Panc1 (cell line): ENCODE measurements around the gene SULF2. TPM values are rescaled to one million over a fixed set of nuclear protein-coding genes. Genes with fewer than 3 reads are reported as not detected.

ENCODE experiments used
- ATAC-seq: fragments of 200-7000 bp; cut with Tn5 transposase; 2 replicates; pipeline ENCODE4 v1.9.1; 2020; ENCODE audit warnings: mild to moderate bottlenecking, moderate library complexity
- BruUV-seq: library from RNA; stranded (reverse); fragments of 400-500 nt; replicated peaks from 2 replicates; lab custom pipeline; 2021; lab: Mats Ljungman, UMichigan
- CTCF ChIA-PET: fragments of 300-600 bp; sonication (Branson Sonifier 250); formaldehyde crosslinking; loops from one replicate; lab custom pipeline; 2022; ENCODE audit warnings: antibody characterized with exemption; lab: Charles Lee
- POLR2A ChIA-PET: fragments of 300-600 bp; sonication (Branson Sonifier 250); formaldehyde crosslinking; loops from one replicate; lab custom pipeline; 2022; ENCODE audit warnings: antibody characterized with exemption; lab: Charles Lee
- DNase-seq: peaks from one replicate; pipeline ENCODE4 v3.0.0-alpha.2; 2010; ENCODE audit warnings: low read depth, low spot score
- H3K27ac ChIP-seq: 2 replicates; pipeline ENCODE4 v1.5.1; 2011; ENCODE audit warnings: mild to moderate bottlenecking, low read length, inconsistent platforms
- H3K27me3 ChIP-seq: fragments of 200-500 bp; sonication (Bioruptor generic); 2 replicates; pipeline ENCODE4 v1.6.0; 2014; ENCODE audit warnings: low read length, inconsistent platforms; ENCODE audit not compliant: control insufficient read depth, insufficient read depth
- H3K36me3 ChIP-seq: fragments of 200-500 bp; sonication (Bioruptor generic); 2 replicates; pipeline ENCODE4 v1.5.1; 2014; ENCODE audit warnings: inconsistent platforms, mild to moderate bottlenecking, low read length, moderate library complexity; ENCODE audit not compliant: control insufficient read depth, insufficient read depth
- H3K4me1 ChIP-seq: 2 replicates; pipeline ENCODE4 v1.5.1; 2011; ENCODE audit warnings: inconsistent platforms, mild to moderate bottlenecking, low read length, moderate library complexity; ENCODE audit not compliant: control insufficient read depth, insufficient read depth
- H3K4me3 ChIP-seq, 2 experiments: 2 replicates each; pipeline ENCODE4 v1.5.1; 2011 to 2012; ENCODE audit warnings: low read depth in 2 of 2, low read length in 2 of 2, mild to moderate bottlenecking in 2 of 2, inconsistent platforms in 1 of 2, moderate library complexity in 1 of 2
- H3K9me3 ChIP-seq: fragments of 200-500 bp; sonication (Bioruptor generic); 2 replicates; pipeline ENCODE4 v1.5.1; 2014; ENCODE audit warnings: low read depth, mild to moderate bottlenecking, inconsistent platforms, low read length, moderate library complexity; ENCODE audit not compliant: control insufficient read depth, insufficient read depth
- POLR2AphosphoS5 ChIP-seq: IDR thresholded peaks from 2 replicates; pipeline ENCODE4 v1.6.1; 2012; ENCODE audit warnings: mild to moderate bottlenecking, low read depth, low read length, moderate library complexity
- SIN3A ChIP-seq: IDR thresholded peaks from 2 replicates; pipeline ENCODE4 v1.6.1; 2012; ENCODE audit warnings: low read depth, mild to moderate bottlenecking, low read length, moderate library complexity, borderline replicate concordance; ENCODE audit not compliant: insufficient read depth
- TCF7L2 ChIP-seq: IDR thresholded peaks from 2 replicates; pipeline ENCODE4 v1.6.1; 2011; ENCODE audit warnings: mild to moderate bottlenecking, low read depth, low read length, inconsistent platforms
- in situ Hi-C: cut with HindIII; loops from 2 replicates; pipeline ENCODE4 v1.10.0; 2016; ENCODE audit warnings: low sequenced_read_pairs, low pct_unique_long_range_greater_than_20kb
- intact Hi-C: fragments of 100-400 bp; cut with micrococcal nuclease; formaldehyde crosslinking; loops from one replicate; pipeline ENCODE4 v1.10.0; 2022; ENCODE audit not compliant: unreplicated experiment
- total RNA-seq: library from RNA; stranded (reverse); gene quantifications from one replicate; pipeline ENCODE4 v1.2.1, GENCODE V29; 2021; ENCODE audit not compliant: unreplicated experiment
- TF ChIP-seq, protein P1 (sequence below), 2 experiments: IDR thresholded peaks; 2 replicates each; pipeline ENCODE4 v1.6.1; 2011 to 2012; ENCODE audit warnings: low read depth in 2 of 2, control low read depth in 1 of 2, low read length in 1 of 2, mild to moderate bottlenecking in 1 of 2, moderate library complexity in 1 of 2; ENCODE audit not compliant: insufficient read depth in 1 of 2
- TF ChIP-seq, protein P2 (sequence below): fragments of 450-650 bp; IDR thresholded peaks from 2 replicates; pipeline ENCODE4 v1.5.1; 2017; ENCODE audit warnings: mild to moderate bottlenecking

SULF2 gene
- total RNA-seq, 1 experiment from 2014 or later, result 1.4 TPM

DNA sequence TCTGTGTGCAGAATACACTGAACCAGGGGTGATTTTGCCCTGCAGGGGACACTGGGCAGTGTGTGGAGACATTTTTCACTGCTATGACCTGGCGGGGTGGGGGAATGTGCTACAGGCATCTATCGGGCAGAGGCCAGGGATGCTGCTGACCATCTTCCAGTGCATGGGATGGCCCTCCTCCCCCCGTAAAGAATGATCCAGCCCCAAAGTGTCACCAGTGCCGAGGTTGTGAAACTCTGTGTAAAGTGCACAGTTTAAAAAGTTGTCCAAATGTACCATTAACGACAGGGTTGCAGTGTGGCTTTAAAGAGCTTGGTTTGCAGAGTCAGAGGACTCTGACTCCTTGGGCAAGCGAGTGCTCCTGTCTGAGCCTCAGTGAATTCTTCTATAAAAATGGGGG, 72.1 kb downstream of the SULF2 start:
- TF ChIP-seq TCF7L2, result no peak
- TF ChIP-seq, protein P1, sequence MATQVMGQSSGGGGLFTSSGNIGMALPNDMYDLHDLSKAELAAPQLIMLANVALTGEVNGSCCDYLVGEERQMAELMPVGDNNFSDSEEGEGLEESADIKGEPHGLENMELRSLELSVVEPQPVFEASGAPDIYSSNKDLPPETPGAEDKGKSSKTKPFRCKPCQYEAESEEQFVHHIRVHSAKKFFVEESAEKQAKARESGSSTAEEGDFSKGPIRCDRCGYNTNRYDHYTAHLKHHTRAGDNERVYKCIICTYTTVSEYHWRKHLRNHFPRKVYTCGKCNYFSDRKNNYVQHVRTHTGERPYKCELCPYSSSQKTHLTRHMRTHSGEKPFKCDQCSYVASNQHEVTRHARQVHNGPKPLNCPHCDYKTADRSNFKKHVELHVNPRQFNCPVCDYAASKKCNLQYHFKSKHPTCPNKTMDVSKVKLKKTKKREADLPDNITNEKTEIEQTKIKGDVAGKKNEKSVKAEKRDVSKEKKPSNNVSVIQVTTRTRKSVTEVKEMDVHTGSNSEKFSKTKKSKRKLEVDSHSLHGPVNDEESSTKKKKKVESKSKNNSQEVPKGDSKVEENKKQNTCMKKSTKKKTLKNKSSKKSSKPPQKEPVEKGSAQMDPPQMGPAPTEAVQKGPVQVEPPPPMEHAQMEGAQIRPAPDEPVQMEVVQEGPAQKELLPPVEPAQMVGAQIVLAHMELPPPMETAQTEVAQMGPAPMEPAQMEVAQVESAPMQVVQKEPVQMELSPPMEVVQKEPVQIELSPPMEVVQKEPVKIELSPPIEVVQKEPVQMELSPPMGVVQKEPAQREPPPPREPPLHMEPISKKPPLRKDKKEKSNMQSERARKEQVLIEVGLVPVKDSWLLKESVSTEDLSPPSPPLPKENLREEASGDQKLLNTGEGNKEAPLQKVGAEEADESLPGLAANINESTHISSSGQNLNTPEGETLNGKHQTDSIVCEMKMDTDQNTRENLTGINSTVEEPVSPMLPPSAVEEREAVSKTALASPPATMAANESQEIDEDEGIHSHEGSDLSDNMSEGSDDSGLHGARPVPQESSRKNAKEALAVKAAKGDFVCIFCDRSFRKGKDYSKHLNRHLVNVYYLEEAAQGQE (IDR thresholded peaks at IDR 0.05; ENCODE audit: insufficient read depth in 1 of 2, low read depth in 2 of 2, low read length in 1 of 2), result no peak
- no peak for TF ChIP-seq SIN3A
- TF ChIP-seq POLR2AphosphoS5, result no peak
- TF ChIP-seq, protein P2, sequence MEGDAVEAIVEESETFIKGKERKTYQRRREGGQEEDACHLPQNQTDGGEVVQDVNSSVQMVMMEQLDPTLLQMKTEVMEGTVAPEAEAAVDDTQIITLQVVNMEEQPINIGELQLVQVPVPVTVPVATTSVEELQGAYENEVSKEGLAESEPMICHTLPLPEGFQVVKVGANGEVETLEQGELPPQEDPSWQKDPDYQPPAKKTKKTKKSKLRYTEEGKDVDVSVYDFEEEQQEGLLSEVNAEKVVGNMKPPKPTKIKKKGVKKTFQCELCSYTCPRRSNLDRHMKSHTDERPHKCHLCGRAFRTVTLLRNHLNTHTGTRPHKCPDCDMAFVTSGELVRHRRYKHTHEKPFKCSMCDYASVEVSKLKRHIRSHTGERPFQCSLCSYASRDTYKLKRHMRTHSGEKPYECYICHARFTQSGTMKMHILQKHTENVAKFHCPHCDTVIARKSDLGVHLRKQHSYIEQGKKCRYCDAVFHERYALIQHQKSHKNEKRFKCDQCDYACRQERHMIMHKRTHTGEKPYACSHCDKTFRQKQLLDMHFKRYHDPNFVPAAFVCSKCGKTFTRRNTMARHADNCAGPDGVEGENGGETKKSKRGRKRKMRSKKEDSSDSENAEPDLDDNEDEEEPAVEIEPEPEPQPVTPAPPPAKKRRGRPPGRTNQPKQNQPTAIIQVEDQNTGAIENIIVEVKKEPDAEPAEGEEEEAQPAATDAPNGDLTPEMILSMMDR, result no peak
- Histone ChIP-seq H3K27ac (no peak overlapping the region), H3K36me3 (no peaks in the 10 kb centered on the region), H3K4me3 (no peak overlapping the region), H3K4me1 (no peaks in the 10 kb centered on the region), H3K9me3 (no peaks in the 10 kb centered on the region), H3K27me3 (0 out of 2 replicates have a peak, but pooled peaks cover 2% of the 10 kb centered on the region)
- ChIA-PET POLR2A (no interaction called here), CTCF (no interaction called here)
- ATAC-seq (no peak), DNase-seq (no peak)
- in situ Hi-C loops (no loop called here), intact Hi-C loops (no loop called here)
- no TSS peak for BruUV-seq

DNA sequence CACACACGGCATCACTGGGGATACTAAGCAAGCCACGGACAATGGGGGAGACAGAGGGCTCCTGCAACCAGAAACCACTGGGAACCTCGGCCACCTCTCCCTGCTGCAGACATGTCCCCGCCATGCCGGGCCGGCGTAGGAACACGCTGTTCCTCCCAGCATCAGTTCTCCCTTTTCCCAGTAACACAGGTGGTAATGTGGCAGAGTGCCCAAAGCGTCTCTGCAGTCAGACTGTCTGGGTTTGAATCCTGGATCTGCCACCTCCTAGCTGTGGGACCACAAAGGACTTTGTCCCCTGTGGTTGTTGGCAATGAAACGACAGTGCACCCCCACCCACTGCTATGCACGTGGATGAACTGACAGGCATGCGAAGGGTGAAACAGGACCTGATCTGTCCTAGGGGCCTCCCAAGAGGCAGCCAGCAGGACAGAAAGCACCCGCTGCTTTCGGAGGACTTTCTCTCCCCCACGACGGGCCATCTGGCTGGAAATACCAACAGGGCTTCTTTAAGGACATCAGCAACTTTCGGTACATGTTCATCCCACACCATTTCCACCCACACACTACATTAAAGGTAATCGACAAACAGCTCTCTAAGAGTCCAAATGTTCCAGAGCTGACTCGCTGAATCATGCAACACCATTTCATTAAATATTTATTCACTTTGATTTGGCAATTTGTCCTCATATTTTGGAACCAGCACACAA, 74.1 kb downstream of the SULF2 start:
- H3K36me3 ChIP-seq, result no peaks in the 10 kb centered on the region
- no peaks in the 10 kb centered on the region for H3K9me3 ChIP-seq
- DNase-seq (no peak), ATAC-seq (no peak)
- intact Hi-C loops, result no loop called here
- TF ChIP-seq POLR2AphosphoS5 (no peak), TCF7L2 (no peak), SIN3A (no peak)
- TF ChIP-seq, protein P1 (IDR thresholded peaks at IDR 0.05; ENCODE audit: insufficient read depth in 1 of 2, low read depth in 2 of 2, low read length in 1 of 2), result no peak
- TF ChIP-seq, protein P2, result no peak
- H3K27ac ChIP-seq, result no peak overlapping the region
- no peak overlapping the region for H3K4me3 ChIP-seq
- CTCF ChIA-PET, result interaction anchor here (0.6 kb wide), 1 partner anchor 31 kb away, joined by 3 read pairs; no protein-coding TSS in a partner anchor
- BruUV-seq, result no TSS peak
- in situ Hi-C loops, result no loop called here
- H3K4me1 ChIP-seq, result no peaks in the 10 kb centered on the region
- peaks cover 4% of the 10 kb centered on the region; the same call in 1 of the 2 replicates for H3K27me3 ChIP-seq
- POLR2A ChIA-PET, result no interaction called here
